Breast epithelium (tissue), 4 donors: ENCODE data around the gene PHKA2. TPM values are rescaled to one million over a fixed set of nuclear protein-coding genes. Genes with fewer than 3 reads are reported as not detected.

Experiments
- DNase-seq, 2 donors: peaks; one replicate each; pipeline ENCODE4 v3.0.0-alpha.2; 2019; ENCODE audit warnings: low spot score in 2 of 2
- H3K27ac ChIP-seq, 2 donors: fragments of 200-600 bp; sonication (generic) in 1 of 2; one replicate each; pipeline ENCODE4 v1.5.1; 2016 to 2019; ENCODE audit warnings: mild to moderate bottlenecking in 1 of 2
- H3K27me3 ChIP-seq, 2 donors: fragments of 200-600 bp; sonication (generic) in 1 of 2; one replicate each; pipeline versions ENCODE4 v1.5.1 to v1.6.0; 2017 to 2019; ENCODE audit warnings: control low read depth in 1 of 2, mild to moderate bottlenecking in 1 of 2
- H3K36me3 ChIP-seq: fragments of 200-600 bp; one replicate; pipeline ENCODE4 v1.5.1; 2019
- H3K4me1 ChIP-seq, 2 donors: fragments of 200-600 bp; sonication (generic); one replicate each; pipeline ENCODE4 v1.5.1; 2016 to 2019; ENCODE audit warnings: control low read depth in 1 of 2
- H3K4me3 ChIP-seq, 3 donors: fragments of 200-600 bp; sonication (generic); 1 replicate in 2 of 3; 2 replicates in 1 of 3; pipeline ENCODE4 v1.5.1; 2016 to 2019; ENCODE audit warnings: mild to moderate bottlenecking in 3 of 3, moderate library complexity in 2 of 3
- H3K9me3 ChIP-seq, 2 donors: fragments of 200-600 bp; sonication (generic) in 1 of 2; one replicate each; pipeline ENCODE4 v1.5.1; 2016 to 2019; ENCODE audit warnings: control low read depth in 1 of 2
- POLR2A ChIP-seq: fragments of 450-650 bp; IDR thresholded peaks from one replicate; pipeline ENCODE4 v1.6.1; 2016; ENCODE audit warnings: antibody characterized with exemption, mild to moderate bottlenecking, moderate library complexity
- POLR2AphosphoS5 ChIP-seq, 3 donors: sonication (generic); formaldehyde crosslinking; IDR thresholded peaks; one replicate each; pipeline ENCODE4 v1.6.1; 2017; ENCODE audit warnings: antibody characterized with exemption in 3 of 3
- intact Hi-C: fragments of 100-400 bp; cut with DNase I; formaldehyde crosslinking; loops from one replicate; pipeline ENCODE4 v1.15.1; 2023; ENCODE audit warnings: low total_unique reads
- total RNA-seq, 3 donors: library from RNA; depleted of rRNA; stranded (reverse); fragments of >200 nt; gene quantifications; one replicate each; pipeline ENCODE4 v1.1.0, GENCODE V29; 2016
- TF ChIP-seq, protein P1 (sequence below), 3 donors: fragments of 450-650 bp; IDR thresholded peaks; one replicate each; pipeline ENCODE4 v1.5.1; 2016 to 2017; ENCODE audit warnings: antibody characterized with exemption in 3 of 3, mild to moderate bottlenecking in 3 of 3, moderate library complexity in 3 of 3

PHKA2 gene
- total RNA-seq, 3 donors from 2014 or later: 22.7 to 27.1 (median 25.6) TPM

DNA sequence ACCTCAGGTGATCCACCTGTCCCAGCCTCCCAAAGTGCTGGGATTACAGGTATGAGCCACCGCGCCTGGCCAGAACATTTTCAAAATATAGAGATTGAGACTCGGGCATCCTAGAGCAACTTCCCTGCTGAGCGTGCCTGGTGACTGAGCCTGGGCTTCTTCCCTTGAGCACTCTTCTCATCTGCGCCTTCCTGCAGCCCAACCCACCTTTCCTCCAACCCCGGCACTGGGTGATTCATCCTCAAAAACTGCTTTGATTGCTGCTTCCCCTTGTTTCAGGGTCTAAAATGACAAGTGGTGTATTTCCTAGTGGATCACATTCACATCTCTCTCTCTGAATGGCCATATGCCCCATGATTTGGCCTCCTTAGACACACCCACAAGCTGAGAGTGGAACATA, 37.8 kb downstream of the PHKA2 start:
- no peak overlapping the region for H3K27ac ChIP-seq
- no peaks in the 10 kb centered on the region for H3K9me3 ChIP-seq
- no peak overlapping the region for H3K4me3 ChIP-seq
- TF ChIP-seq POLR2A: no peak
- H3K4me1 ChIP-seq: no peaks in the 10 kb centered on the region
- no peaks in the 10 kb centered on the region for H3K36me3 ChIP-seq
- intact Hi-C loops: loop anchor here (5.0 kb wide), 1 partner anchor 1089 kb away; no protein-coding TSS in a partner anchor
- no peak for DNase-seq
- peaks cover 0 to 9% of the 10 kb centered on the region in 2 donors for H3K27me3 ChIP-seq

DNA sequence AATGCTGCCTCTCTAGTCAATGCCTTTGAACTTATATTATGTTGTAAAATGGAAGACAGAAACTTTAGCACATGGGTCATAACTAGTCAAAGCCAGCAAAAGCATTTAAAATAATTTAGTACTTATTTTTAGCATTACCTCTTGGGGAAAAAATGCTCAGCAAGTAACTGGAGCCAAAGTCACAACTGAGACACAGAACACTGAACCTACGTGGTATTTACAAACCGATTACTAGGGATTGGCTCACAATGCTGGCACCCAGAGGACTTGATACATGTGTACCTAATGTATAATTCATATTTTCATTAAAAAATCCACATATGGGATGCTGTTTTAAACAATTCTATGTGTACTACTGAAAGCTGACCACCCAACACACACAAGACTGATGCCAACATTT, 38.4 kb downstream of the PHKA2 start:
- H3K36me3 ChIP-seq: no peaks in the 10 kb centered on the region
- H3K4me3 ChIP-seq: no peak overlapping the region
- no peaks in the 10 kb centered on the region for H3K4me1 ChIP-seq
- no peak for DNase-seq
- intact Hi-C loops: loop anchor here (5.0 kb wide), 1 partner anchor 1088 kb away; no protein-coding TSS in a partner anchor
- peaks cover 0 to 11% of the 10 kb centered on the region in 2 donors for H3K27me3 ChIP-seq
- H3K9me3 ChIP-seq: no peaks in the 10 kb centered on the region
- H3K27ac ChIP-seq: no peak overlapping the region
- no peak for TF ChIP-seq POLR2A
- no peak for TF ChIP-seq POLR2AphosphoS5 (IDR thresholded peaks at IDR 0.05)
- TF ChIP-seq, protein P1, sequence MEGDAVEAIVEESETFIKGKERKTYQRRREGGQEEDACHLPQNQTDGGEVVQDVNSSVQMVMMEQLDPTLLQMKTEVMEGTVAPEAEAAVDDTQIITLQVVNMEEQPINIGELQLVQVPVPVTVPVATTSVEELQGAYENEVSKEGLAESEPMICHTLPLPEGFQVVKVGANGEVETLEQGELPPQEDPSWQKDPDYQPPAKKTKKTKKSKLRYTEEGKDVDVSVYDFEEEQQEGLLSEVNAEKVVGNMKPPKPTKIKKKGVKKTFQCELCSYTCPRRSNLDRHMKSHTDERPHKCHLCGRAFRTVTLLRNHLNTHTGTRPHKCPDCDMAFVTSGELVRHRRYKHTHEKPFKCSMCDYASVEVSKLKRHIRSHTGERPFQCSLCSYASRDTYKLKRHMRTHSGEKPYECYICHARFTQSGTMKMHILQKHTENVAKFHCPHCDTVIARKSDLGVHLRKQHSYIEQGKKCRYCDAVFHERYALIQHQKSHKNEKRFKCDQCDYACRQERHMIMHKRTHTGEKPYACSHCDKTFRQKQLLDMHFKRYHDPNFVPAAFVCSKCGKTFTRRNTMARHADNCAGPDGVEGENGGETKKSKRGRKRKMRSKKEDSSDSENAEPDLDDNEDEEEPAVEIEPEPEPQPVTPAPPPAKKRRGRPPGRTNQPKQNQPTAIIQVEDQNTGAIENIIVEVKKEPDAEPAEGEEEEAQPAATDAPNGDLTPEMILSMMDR (IDR thresholded peaks at IDR 0.05): no peak

DNA sequence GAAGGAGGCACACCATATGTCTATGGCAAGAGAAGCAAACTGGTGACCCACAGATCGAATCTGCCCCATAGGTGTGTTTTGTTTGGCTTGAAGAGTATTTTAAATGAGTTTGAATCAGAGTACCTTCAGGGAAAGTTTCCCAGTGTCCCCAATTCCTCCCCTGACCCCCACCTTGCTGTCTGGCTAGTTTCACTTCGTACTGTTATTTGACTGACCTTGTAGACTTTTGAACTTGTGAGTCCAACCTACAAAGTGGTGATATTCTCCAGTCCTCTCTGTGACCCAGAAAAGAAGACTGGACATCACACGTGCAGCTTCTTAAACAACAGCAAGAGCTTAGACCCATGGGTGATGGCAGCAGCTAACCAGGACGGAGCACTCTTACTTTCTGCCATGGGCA, 39.4 kb downstream of the PHKA2 start:
- TF ChIP-seq, protein P1 (IDR thresholded peaks at IDR 0.05): no peak
- no peak for TF ChIP-seq POLR2AphosphoS5 (IDR thresholded peaks at IDR 0.05)
- no peak for TF ChIP-seq POLR2A
- Histone ChIP-seq H3K27ac (no peak overlapping the region), H3K36me3 (no peaks in the 10 kb centered on the region), H3K4me3 (no peak overlapping the region), H3K27me3 (peaks cover 0 to 14% of the 10 kb centered on the region in 2 donors), H3K9me3 (no peaks in the 10 kb centered on the region), H3K4me1 (no peaks in the 10 kb centered on the region)
- no peak for DNase-seq
- intact Hi-C loops: no loop called here

DNA sequence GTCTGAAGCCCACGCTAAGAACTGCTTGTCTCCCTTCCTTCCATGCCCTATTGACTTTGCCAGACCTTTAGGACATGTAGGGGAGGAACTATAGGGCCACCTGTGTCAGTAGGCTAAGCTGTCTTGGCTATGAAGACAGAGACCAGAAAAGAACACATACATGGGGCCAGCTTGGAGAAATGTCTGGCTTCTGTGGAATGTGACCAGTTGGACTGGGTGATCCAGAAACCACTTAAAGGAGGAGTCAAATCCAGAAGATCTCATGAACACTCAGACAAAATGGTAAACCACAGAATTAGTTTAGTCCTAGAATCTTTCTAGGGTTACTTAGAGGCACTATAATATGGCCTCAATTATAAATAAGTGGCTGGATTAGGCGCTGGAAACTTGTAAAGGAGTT, 42.0 kb downstream of the PHKA2 start:
- Histone ChIP-seq H3K36me3 (no peaks in the 10 kb centered on the region), H3K4me3 (no peak overlapping the region), H3K9me3 (no peaks in the 10 kb centered on the region), H3K27me3 (peaks cover 0 to 16% of the 10 kb centered on the region in 2 donors), H3K4me1 (no peaks in the 10 kb centered on the region), H3K27ac (no peak overlapping the region)
- TF ChIP-seq POLR2A (no peak), POLR2AphosphoS5 (IDR thresholded peaks at IDR 0.05) (no peak)
- TF ChIP-seq, protein P1 (IDR thresholded peaks at IDR 0.05): no peak
- intact Hi-C loops: no loop called here
- DNase-seq: no peak

DNA sequence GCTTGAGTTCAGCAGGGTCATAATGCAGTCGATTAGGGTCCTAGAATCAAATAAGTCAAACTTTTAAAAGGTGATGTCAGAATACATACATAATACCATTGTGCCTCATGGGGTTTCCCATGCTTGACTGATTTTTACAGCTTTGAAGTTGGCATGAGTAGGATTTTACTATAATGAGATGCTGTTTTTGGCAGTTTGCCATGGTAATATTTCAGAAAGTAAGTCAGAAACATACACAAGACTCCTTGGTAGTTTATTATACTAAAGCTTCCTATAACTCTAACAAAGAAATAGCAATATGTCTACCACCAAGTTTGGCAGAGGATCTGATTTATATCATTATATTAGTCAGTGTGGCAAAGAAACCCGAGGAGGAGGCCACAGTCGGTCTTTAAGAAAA, 45.2 kb downstream of the PHKA2 start:
- intact Hi-C loops: no loop called here
- H3K4me1 ChIP-seq: no peaks in the 10 kb centered on the region
- H3K36me3 ChIP-seq: no peaks in the 10 kb centered on the region
- no peaks in the 10 kb centered on the region for H3K9me3 ChIP-seq
- H3K27me3 ChIP-seq: peaks cover 0 to 13% of the 10 kb centered on the region in 2 donors
- no peak overlapping the region for H3K27ac ChIP-seq
- no peak overlapping the region for H3K4me3 ChIP-seq
- TF ChIP-seq POLR2A (no peak), POLR2AphosphoS5 (IDR thresholded peaks at IDR 0.05) (no peak)
- TF ChIP-seq, protein P1 (IDR thresholded peaks at IDR 0.05): no peak
- no peak for DNase-seq

DNA sequence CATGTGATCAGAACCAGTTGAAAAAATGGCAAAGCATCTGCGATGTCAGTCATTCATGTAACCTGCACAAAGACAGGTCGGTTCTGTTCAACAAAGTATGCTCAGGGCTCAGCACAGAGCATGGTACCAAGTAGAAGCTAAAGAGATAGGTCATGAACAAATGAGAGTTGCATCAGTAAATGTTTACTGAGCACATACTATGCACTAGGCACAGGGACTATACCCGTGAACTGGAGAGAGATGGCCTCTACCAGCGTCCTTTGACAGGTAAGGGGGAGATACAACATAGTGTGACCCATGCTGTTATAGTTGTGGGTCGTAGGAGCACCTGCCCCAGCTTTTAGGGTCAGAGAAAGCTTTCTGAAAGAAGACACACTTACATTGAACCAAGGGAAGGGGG, 46.7 kb downstream of the PHKA2 start:
- H3K27ac ChIP-seq: no peak overlapping the region
- H3K9me3 ChIP-seq: no peaks in the 10 kb centered on the region
- DNase-seq: no peak
- H3K4me3 ChIP-seq: no peak overlapping the region
- H3K36me3 ChIP-seq: no peaks in the 10 kb centered on the region
- TF ChIP-seq POLR2AphosphoS5 (IDR thresholded peaks at IDR 0.05): no peak
- TF ChIP-seq, protein P1 (IDR thresholded peaks at IDR 0.05): no peak
- no peak for TF ChIP-seq POLR2A
- H3K27me3 ChIP-seq: peaks cover 0 to 13% of the 10 kb centered on the region in 2 donors
- H3K4me1 ChIP-seq: no peaks in the 10 kb centered on the region
- intact Hi-C loops: no loop called here
